GM12875 (cell line): ENCODE measurements around the gene TMEM192.
"Not testable (repeated sequence)": the region's sequence is repeated elsewhere in the genome, so short reads cannot be mapped to it uniquely, and the experiment has no call there.

Experiments used
- H3K4me3 ChIP-seq: one replicate; pipeline ENCODE4 v1.5.1; 2011; ENCODE audit warnings: low read depth, low read length, control low read depth
- TF ChIP-seq, protein P1 (sequence below): IDR thresholded peaks from 2 replicates; pipeline ENCODE4 v1.5.1; 2011; ENCODE audit warnings: low read depth, mild to moderate bottlenecking, control low read depth, inconsistent platforms, low read length, moderate library complexity, borderline replicate concordance; ENCODE audit not compliant: insufficient read depth

TMEM192 gene

GRCh38 chr4:165094873-165095272 lies 17.8 kb downstream of the TMEM192 start:
- TF ChIP-seq, protein P1, sequence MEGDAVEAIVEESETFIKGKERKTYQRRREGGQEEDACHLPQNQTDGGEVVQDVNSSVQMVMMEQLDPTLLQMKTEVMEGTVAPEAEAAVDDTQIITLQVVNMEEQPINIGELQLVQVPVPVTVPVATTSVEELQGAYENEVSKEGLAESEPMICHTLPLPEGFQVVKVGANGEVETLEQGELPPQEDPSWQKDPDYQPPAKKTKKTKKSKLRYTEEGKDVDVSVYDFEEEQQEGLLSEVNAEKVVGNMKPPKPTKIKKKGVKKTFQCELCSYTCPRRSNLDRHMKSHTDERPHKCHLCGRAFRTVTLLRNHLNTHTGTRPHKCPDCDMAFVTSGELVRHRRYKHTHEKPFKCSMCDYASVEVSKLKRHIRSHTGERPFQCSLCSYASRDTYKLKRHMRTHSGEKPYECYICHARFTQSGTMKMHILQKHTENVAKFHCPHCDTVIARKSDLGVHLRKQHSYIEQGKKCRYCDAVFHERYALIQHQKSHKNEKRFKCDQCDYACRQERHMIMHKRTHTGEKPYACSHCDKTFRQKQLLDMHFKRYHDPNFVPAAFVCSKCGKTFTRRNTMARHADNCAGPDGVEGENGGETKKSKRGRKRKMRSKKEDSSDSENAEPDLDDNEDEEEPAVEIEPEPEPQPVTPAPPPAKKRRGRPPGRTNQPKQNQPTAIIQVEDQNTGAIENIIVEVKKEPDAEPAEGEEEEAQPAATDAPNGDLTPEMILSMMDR = no peak
- no peak overlapping the region for H3K4me3 ChIP-seq

DNA sequence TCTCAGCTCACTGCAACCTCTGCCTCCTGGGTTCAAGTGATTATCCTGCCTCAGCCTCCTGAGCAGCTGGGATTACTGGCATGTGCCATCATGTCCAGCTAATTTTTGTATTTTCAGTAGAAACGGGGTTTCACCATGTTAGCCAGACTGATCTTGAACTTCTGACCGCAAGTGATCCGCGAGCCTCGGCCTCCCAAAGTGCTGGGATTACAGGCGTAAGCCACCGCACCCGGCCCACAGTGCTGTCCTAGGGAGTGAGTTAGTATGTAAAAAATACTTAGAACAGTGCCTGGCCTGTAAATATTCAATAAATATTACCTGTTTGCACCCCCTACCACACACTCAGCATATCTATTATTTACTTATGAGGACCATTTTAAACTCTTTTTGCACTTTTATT lies 20.5 kb downstream of the TMEM192 start:
- not testable (repeated sequence) for H3K4me3 ChIP-seq

GRCh38 chr4:165088366-165088765 lies 24.3 kb downstream of the TMEM192 start:
- TF ChIP-seq, protein P1 = no peak
- no peak overlapping the region for H3K4me3 ChIP-seq

DNA sequence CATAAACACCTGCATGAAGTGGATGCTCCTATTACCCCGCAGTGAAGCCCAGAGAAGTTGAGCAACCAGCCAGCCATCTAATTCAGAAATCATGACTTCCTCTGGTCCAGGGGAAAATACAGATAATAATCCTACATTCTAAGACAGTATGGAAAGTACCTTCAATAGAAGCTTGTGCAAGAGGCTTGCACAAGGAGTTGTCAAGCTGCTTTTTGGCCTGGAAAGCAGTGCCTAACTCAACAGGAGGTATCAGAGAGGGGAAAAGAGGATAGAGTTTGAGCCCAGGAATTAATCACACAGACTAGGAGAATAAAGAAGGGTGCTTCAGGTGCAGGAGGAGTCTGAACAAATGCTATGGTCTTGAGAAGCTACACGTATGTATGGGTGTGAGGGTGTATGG lies 26.7 kb downstream of the TMEM192 start:
- TF ChIP-seq, protein P1 = no peak
- no peak overlapping the region for H3K4me3 ChIP-seq

GRCh38 chr4:165084787-165085186 lies 27.9 kb downstream of the TMEM192 start:
- not testable (repeated sequence) for H3K4me3 ChIP-seq

DNA sequence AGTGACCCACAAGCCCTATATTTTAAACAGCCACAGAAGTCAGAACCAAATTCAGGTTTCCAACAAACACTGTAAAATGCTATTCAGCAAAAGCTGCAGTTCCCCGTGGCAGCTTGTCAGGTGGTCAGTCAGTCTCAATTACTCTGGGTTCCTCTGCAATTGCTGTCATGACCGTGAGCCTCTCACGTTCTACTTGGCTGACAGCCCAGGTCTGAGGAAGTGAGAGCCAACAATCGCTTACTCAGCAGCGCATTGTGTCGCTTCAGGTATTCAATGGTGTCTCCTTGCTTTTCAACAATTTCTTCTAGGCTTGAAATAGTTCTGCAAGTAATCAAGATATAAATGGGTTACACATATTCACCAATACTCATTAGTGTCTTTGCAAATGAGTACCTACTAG lies 33.2 kb downstream of the TMEM192 start:
- TF ChIP-seq, protein P1 = no peak
- H3K4me3 ChIP-seq = no peak overlapping the region

- TF ChIP-seq, protein P1 = no peak
- no peak overlapping the region for H3K4me3 ChIP-seq
These were observed 35.6 kb downstream of the TMEM192 start for GRCh38 chr4:165077034-165077578.

- not testable (repeated sequence) for H3K4me3 ChIP-seq
These were observed 39.3 kb downstream of the TMEM192 start for GRCh38 chr4:165073346-165073745.

DNA sequence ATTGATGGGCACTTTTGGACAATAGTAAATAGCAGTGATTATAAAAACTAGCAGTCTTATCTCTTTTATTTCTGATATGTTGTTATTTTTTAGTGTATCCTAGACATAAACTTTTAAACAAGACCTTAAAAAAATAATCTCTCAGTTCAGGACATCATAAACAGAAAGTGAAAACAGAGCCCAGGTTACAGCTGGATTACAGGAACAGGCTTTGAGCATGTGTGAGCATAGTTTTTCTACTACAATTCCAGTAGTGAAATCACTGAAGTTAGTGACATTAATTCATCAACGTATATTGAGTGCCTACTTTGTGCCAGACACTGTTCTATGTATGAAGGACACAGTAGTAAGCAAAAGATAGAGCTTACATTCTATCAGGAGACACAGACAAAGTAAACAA lies 42.1 kb downstream of the TMEM192 start:
- H3K4me3 ChIP-seq = no peak overlapping the region
- TF ChIP-seq, protein P1 = no peak
